HG02852 (cell line): ENCODE results near the gene ILDR1.

ENCODE experiments used
- ATAC-seq: cut with Tn5 transposase; IDR thresholded peaks from one replicate; pipeline ENCODE4 v1.9.1; 2021; ENCODE audit warnings: mild to moderate bottlenecking, moderate library complexity; ENCODE audit not compliant: unreplicated experiment

The ILDR1 gene

DNA sequence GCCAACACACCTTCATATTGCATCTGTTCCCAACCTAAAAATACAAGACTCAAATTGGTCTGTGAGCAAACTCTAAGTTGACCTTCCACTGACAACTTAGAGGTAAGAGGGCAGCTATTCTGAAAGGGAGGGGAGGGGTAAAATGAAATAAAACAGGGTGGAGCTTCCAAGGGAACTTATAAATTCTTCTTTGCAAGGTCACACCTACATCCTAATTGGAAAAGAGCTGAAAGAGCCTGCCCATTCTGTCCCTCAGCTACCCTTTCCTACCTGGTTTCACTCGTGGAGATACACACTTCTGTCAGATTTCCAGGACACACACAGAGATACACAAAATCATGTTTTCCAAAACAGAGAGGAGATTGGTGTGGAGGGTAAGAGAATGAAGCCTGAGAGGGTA lies 1.0 kb downstream of the ILDR1 start:
- ATAC-seq = no peak

DNA sequence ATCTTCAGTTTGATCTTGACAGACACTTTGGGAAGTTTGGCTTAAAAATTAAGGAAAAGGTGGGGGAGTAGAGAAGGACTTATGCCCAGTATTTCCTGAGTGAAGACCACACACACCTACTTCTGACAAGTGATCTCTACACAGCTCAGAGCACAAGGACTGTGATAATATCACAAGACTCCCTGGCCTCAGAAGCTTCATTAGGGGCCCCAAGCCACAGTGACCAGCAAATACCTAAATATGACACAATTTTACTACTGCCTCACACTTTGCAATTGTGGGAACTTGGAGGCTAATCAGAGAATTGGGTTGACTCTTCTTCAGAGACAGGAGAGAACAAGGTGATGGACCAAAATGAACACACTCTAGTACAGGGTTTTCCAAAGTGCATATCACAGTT lies 2.6 kb downstream of the ILDR1 start:
- ATAC-seq = no peak

- peak; percentile 85 for ATAC-seq
Measured at GRCh38 chr3:122014741-122015140, 7.3 kb downstream of the ILDR1 start.

DNA sequence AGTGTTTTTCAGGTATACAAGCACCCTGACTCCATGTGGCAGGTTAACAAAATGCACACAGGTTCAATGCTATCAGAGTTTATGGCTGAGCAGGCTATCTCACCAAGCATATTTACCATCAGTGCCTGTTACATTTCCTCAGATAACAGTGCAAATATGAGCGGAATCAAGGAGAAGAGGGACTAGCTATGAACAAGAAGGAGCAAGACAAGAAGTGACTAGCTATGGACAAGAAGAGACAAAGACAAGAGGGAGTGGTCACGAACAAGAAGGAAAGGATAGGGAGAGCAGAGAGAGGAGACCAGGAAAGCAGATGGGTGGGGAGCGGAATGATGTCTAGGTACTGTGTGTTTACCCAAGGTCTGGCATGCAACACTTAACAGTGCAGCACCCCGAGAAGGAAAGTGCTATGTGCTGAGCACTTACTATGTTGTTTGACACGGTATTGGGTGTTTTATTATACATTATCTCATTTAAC lies 8.6 kb downstream of the ILDR1 start:
- no peak for ATAC-seq

DNA sequence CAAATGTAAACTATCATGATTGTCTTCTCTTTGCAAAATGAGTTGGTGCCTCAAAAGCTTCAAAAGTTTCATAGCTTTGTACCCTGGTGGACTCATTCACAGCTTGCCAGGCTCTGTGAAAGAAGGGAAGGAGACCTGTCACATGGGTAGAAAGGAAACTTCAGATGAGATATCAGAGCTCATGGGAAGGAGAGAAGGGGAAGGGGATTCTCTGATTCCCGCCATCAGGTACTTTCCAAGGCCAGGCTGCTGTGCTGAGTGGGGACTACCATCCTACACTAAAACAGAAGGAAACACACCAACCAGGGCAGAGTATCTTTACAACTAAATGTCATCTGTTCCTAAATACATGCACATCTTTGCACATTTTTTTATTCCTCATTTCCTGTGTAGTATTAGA lies 9.2 kb downstream of the ILDR1 start:
- ATAC-seq = no peak

- ATAC-seq = no peak
Measured at GRCh38 chr3:122011396-122011795, 10.7 kb downstream of the ILDR1 start.

DNA sequence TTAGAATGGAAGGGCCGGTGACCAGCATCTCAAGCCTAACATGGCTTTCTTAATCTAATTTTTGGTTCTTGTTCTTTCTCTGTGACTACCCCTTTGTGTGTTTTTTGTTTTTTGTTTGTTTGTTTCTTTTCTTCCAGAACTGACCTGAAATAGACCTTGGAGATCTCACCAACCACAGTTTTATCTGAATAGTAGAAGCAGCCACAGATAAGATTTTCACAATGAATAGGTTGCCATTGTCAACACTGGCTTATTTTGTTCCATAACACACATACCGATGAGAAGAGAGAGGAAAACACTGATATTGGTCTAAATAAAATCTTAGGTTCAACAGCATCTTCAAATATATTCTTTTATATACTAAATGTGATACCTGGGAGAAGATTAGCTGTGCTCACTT lies 11.5 kb downstream of the ILDR1 start:
- ATAC-seq = no peak

GRCh38 chr3:122008166-122008565 lies 13.9 kb downstream of the ILDR1 start:
- ATAC-seq = no peak

DNA sequence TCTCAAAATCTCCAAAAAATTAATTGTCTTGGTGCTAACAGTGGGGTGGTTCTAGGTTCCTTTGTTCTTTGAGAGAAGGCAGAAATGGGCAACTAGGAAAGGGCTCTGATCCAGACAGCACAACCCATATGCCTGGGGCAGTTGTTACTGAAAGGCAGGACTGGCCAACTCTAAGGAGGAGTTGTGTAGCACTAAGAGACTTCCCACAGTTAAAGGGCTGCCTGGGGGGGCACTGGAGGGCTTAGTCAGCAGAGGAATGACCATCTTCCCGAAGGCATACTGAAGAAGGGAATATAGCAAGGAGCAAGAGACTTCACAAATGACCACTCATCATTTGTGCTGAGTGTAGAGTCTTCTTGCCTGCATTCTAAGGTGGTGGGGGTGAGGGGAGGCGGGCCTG lies 15.8 kb downstream of the ILDR1 start:
- no peak for ATAC-seq

- no peak for ATAC-seq
Measured at GRCh38 chr3:122004991-122005565, 17.0 kb downstream of the ILDR1 start.

DNA sequence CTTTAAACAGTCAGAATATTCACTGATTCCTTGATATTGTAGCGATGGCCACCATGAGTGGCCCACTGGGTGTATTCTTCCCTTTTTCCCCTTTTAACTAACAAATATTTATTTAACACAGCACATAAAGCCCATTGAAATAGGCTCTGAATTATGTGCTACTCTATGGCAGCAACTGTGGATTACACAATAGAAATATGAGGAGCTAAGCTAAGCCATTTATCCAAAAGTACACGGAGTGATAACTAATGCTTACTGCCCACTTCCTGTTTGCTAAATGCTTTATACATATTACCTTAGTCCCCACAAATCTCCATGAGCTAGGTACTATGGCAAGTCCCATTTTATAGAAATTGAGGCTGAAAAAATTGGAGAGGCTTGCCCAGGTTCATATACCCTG lies 17.9 kb downstream of the ILDR1 start:
- no peak for ATAC-seq

DNA sequence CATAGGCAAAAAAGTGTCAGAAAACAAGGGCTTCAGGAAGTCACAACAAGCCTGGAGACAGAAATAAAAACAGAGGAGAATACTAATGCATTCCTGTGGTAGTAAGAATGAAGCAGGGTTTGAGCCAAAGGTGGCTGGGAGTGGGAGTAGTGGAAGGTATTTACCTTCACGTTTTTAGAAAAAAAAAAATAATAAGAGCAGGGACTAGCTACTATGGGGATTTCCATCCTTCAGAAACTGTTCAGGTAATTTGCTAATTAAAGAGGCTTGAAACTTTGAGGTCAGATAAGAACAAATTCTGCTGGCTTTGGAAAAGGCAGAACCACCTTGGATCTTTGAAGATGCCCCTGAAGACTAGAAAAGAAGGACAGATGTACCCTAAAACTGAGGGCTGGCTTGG lies 18.4 kb downstream of the ILDR1 start:
- ATAC-seq = no peak

- no peak for ATAC-seq
Measured at GRCh38 chr3:122003112-122003511, 18.9 kb downstream of the ILDR1 start.

DNA sequence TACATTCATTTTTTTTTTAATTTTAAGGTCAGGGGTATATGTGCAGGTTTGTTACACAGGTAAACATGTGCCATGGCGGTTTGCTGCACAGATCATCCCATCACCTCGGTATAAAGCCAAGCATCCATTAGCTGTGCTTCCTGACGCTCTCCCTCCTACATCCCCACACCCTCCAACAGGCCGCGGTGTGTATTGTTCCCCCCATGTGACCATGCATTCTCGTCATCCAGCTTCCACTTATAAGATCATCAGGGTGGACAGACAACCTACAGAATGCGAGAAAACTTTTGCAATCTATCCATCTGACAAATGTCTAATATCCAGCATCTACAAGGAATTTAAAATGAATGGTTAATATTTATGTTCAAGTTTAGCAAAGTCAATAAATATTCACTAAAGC lies 19.4 kb downstream of the ILDR1 start:
- no peak for ATAC-seq

DNA sequence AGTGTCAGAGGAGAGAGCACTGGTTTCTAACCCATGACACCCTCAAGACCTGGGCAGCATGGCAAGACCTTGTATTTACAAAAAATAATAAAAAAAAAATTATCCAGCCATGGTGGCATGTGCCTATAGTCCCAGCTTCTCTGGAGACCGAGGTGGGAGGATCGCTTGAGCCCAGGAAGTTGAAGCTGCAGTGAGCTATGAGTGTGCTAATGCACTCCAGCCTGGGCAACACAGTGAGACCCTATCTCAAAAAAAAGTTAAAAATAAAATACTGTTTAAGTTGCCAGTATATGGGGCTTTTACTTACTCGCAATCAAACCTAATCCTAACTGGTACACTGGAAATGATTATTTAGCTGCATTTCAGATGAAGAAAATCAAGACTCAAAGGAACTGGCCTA lies 20.2 kb downstream of the ILDR1 start:
- no peak for ATAC-seq

GRCh38 chr3:122000936-122001605 lies 21.0 kb downstream of the ILDR1 start:
- no peak for ATAC-seq

DNA sequence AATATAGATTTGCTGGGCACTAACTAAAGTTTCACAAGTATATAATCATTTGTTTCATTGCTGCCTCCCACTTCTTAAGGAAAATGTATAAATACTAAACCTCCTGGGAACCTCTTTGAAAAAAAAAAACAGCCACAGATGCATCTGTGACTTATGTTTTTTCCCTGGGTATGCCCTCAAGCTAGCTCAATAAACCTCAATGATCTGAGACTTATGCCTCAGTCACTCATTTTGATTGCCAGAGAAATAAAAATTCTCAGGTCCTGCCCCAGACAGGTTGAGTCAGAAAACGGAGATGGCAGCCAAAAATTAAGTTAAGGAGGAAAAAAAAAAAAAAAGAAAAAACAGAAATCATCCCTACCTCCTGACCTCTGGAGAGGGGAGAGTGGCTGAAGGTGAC lies 22.1 kb downstream of the ILDR1 start:
- no peak for ATAC-seq

DNA sequence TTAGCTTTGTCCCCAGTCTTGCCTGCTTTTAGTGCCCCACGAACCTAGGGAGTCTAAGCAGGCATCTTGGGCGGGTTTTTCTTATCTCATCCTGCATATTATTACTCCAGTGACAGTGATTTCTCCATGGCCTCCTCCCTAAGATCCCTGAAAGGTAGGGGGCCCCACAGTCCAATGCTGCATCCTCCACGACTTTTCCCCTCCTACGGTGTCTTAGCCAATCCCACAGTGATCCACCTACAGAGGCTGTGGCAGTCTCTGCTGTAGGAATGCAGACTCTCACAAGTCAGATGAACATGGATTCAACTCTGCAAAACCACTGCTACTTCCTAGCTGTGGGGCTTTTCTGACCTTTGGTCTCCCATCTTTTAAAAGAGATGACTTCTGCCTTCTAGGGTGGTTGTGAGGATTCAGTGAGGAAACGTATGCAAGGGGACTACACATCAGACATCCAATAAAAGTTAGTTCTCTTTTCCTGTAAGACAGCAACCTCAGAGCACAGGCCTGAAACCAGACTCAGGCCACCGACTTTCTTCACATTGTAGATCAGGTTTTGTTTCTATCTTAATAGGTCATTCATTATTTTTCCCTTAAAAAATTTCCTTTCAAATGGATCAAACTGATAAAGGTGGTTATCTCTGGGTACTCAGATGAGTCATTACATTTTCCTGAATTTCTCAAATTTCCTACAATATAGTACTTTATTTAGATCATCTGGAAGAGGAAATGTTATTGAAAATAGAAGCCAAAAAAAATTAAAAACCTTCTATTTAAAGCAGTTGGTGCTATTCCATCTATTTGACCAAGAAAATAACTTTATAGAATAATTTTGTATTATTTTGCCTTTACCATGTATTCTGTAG lies 23.2 kb downstream of the ILDR1 start:
- peak; percentile 7 for ATAC-seq

GRCh38 chr3:121998030-121998580 lies 23.9 kb downstream of the ILDR1 start:
- peak; percentile 37 for ATAC-seq

DNA sequence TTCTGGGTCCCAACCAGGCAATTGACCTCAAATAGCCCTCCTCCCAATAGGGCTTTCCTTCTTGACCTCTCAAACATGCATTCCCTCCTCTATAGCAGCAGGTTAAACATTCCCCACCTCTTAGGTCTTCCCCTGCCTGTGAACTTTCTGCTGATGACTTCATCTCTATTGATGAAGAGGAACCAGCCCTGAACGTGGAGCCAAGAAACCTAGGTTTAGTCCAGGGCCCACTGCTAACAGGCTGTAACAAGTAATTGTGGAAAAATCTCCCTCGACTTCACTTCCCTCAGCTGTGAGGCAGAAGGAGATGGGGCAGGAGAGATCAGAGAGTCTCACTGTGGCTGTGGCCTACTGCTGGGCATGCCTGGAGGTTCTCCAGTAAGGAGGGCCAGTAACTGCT lies 24.7 kb downstream of the ILDR1 start:
- no peak for ATAC-seq

GRCh38 chr3:121996441-121996840 lies 25.6 kb downstream of the ILDR1 start:
- ATAC-seq = no peak
